ENCODE measurements around the gene THBD. TPM values are rescaled to one million over a fixed set of nuclear protein-coding genes. Genes with fewer than 3 reads are reported as not detected.

The THBD gene
- total and polyA plus RNA-seq, 8 donors: 1.8 to 12.1 (median 3.8) TPM

- Histone ChIP-seq H3K9me3 (no peaks in the 10 kb centered on the region), H3K4me3 (peak overlapping the region in 3 of 4 donors; percentile 16 to 48 (median 38)), H3K36me3 (no peaks in the 10 kb centered on the region), H3K27ac (peak overlapping the region in 3 of 4 donors; percentile 33 to 60 (median 51)), H3K4me1 (peaks cover 4 to 8% (median 5%) of the 10 kb centered on the region in 3 donors), H3K27me3 (peaks cover 0 to 34% (median 15%) of the 10 kb centered on the region in 4 donors)
- peak in 3 of 4 donors; percentile 18 to 36 (median 20) for TF ChIP-seq CTCF (IDR thresholded peaks at IDR 0.05)
- 4 to 5% methylated on average over 87 to 92 of the region's 92 CpGs for WGBS, 2 donors
- FAIRE-seq (no peak), ATAC-seq (peak; percentile 53 to 66 (median 60)), DNase-seq (peak in 5 of 6 donors; percentile 30 to 81 (median 48))
- intact Hi-C loops (cut with DNase I): no loop called here
These were observed 930 bp downstream of the THBD start for GRCh38 chr20:23048283-23049200.

GRCh38 chr20:23047738-23048214 lies 1.7 kb downstream of the THBD start:
- no peak overlapping the region for H3K27ac ChIP-seq
- peaks cover 0 to 34% (median 15%) of the 10 kb centered on the region in 4 donors for H3K27me3 ChIP-seq
- DNase-seq (peak in 1 of 6 donors; percentile 70), ATAC-seq (peak in 1 of 4 donors; percentile 5), FAIRE-seq (no peak)
- H3K9me3 ChIP-seq: no peaks in the 10 kb centered on the region
- intact Hi-C loops (cut with DNase I): no loop called here
- WGBS, 2 donors: 14 to 23% methylated on average over 38 to 47 of the region's 47 CpGs
- no peaks in the 10 kb centered on the region for H3K36me3 ChIP-seq
- H3K4me1 ChIP-seq: peaks cover 4 to 8% (median 5%) of the 10 kb centered on the region in 3 donors
- peak overlapping the region in 2 of 4 donors; percentile 38 to 48 for H3K4me3 ChIP-seq
- no peak for TF ChIP-seq CTCF (IDR thresholded peaks at IDR 0.05)

- Histone ChIP-seq H3K36me3 (no peaks in the 10 kb centered on the region), H3K27ac (no peak overlapping the region), H3K27me3 (peaks cover 0 to 37% (median 15%) of the 10 kb centered on the region in 4 donors), H3K4me1 (peaks cover 4 to 8% (median 5%) of the 10 kb centered on the region in 3 donors), H3K9me3 (no peaks in the 10 kb centered on the region), H3K4me3 (peak overlapping the region in 1 of 4 donors; percentile 48)
- DNase-seq (no peak), ATAC-seq (no peak), FAIRE-seq (no peak)
- intact Hi-C loops (cut with DNase I): no loop called here
- TF ChIP-seq CTCF (IDR thresholded peaks at IDR 0.05): no peak
- WGBS, 2 donors: 51 to 58% methylated on average over 13 of the region's 13 CpGs
These were observed 2.3 kb downstream of the THBD start for GRCh38 chr20:23047001-23047737.

GRCh38 chr20:23046431-23046830 lies 3.0 kb downstream of the THBD start:
- ATAC-seq (no peak), DNase-seq (no peak), FAIRE-seq (no peak)
- intact Hi-C loops (cut with DNase I): no loop called here
- H3K4me1 ChIP-seq: peaks cover 4 to 8% (median 5%) of the 10 kb centered on the region in 3 donors
- peak overlapping the region in 1 of 4 donors; percentile 48 for H3K4me3 ChIP-seq
- no peak for TF ChIP-seq CTCF (IDR thresholded peaks at IDR 0.05)
- H3K36me3 ChIP-seq: no peaks in the 10 kb centered on the region
- peaks cover 0 to 44% (median 15%) of the 10 kb centered on the region in 4 donors for H3K27me3 ChIP-seq
- no peak overlapping the region for H3K27ac ChIP-seq
- H3K9me3 ChIP-seq: no peaks in the 10 kb centered on the region

All from pancreas (tissue), 10 donors.